ENCODE measurements around the gene SCTR. TPM values are rescaled to one million over a fixed set of nuclear protein-coding genes. Genes with fewer than 3 reads are reported as not detected.

Gene SCTR
- total and polyA plus RNA-seq, 4 donors, result 4.6 to 42.7 (median 28.0) TPM

- Histone ChIP-seq H3K9me3 (ENCODE audit: control insufficient read depth in 4 of 4, insufficient read depth in 3 of 4, low read length in 3 of 4) (no peaks in the 10 kb centered on the region), H3K9ac (ENCODE audit: insufficient read depth in 1 of 2, low read length in 2 of 2) (no peak overlapping the region), H3K4me3 (no peak overlapping the region), H3K27ac (ENCODE audit: low read depth in 1 of 2, low read length in 1 of 2) (no peak overlapping the region), H3K4me1 (ENCODE audit: control insufficient read depth in 5 of 5, insufficient read depth in 5 of 5, low read length in 5 of 5) (peaks cover 2 to 13% (median 4%) of the 10 kb centered on the region in 5 donors), H3K27me3 (ENCODE audit: control insufficient read depth in 3 of 3, insufficient read depth in 3 of 3, low read length in 2 of 3) (no peaks in the 10 kb centered on the region), H3K36me3 (ENCODE audit: control insufficient read depth in 4 of 4, insufficient read depth in 4 of 4, low read length in 4 of 4) (no peaks in the 10 kb centered on the region)
- TF ChIP-seq CTCF (IDR thresholded peaks at IDR 0.05; ENCODE audit: control extremely low read depth, extremely low read depth), result no peak
- ATAC-seq (ENCODE audit: insufficient read depth, low FRiP score), result no peak
- no peak for DNase-seq
- WGBS, 2 donors, result 81 to 84% methylated on average over 3 of the region's 3 CpGs
Observed at GRCh38 chr2:119393971-119394748, 130.1 kb downstream of the SCTR start.

Other genes starting within 250 kb of the SCTR start
- 10 to 100 TPM in 1 of 2 donors, 1 to 10 TPM in 1; 9.1 to 19.5 TPM for gene C2orf76, start 157.6 kb downstream of the SCTR start, total RNA-seq
- 10 to 100 TPM; 15.0 to 24.6 TPM for gene C2orf76, start 157.6 kb downstream of the SCTR start, polyA plus RNA-seq
- gene DBI, start 157.5 kb downstream of the SCTR start, total RNA-seq, result 100 to 1,000 TPM; 129 to 179 TPM
- gene DBI, start 157.5 kb downstream of the SCTR start, polyA plus RNA-seq, result 100 to 1,000 TPM; 509 to 633 TPM
- gene TMEM37, start 92.6 kb downstream of the SCTR start, total RNA-seq, result 10 to 100 TPM; 11.5 to 14.3 TPM
- 10 to 100 TPM in 1 of 2 donors, 1 to 10 TPM in 1; 9.9 to 12.7 TPM for gene TMEM37, start 92.6 kb downstream of the SCTR start, polyA plus RNA-seq
- 10 to 100 TPM; 42.4 to 63.5 TPM for gene CFAP221, start 20.0 kb upstream of the SCTR start, total RNA-seq
- gene CFAP221, start 20.0 kb upstream of the SCTR start, polyA plus RNA-seq, result 10 to 100 TPM in 1 of 2 donors, 1 to 10 TPM in 1; 8.6 to 16.2 TPM
- gene TMEM177, start 154.7 kb upstream of the SCTR start, total RNA-seq, result 1 to 10 TPM; 6.0 to 9.0 TPM
- 1 to 10 TPM; 7.4 to 9.0 TPM for gene TMEM177, start 154.7 kb upstream of the SCTR start, polyA plus RNA-seq
- gene PTPN4, start 235.4 kb upstream of the SCTR start, total RNA-seq, result 10 to 100 TPM; 48.8 to 70.7 TPM
- gene PTPN4, start 235.4 kb upstream of the SCTR start, polyA plus RNA-seq, result 1 to 10 TPM; 4.2 to 5.3 TPM

Data from lung (tissue), 12 donors.